Measurements from ENCODE around the gene FAM240B.

FAM240B gene

DNA sequence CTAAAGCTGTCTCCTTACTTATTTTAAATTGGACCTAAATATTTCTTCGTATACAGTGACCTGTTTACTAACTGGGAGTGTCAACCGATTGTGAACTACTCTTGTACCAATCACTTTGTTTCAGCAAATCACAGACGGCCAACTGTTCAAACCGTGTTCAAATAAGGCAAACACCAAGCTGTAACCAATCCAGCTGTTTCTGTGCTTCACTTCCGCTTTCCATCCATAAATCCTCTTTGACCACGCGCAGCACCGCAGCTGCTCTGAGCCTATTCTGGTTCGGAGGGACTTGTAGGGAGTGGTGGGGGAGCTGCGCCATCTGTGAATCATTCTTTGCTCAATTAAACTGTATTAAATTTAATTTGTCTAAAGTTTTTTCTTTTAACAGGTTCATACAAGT lies 4.8 kb upstream of the FAM240B start:
- no peak overlapping the region for H3K4me3 Mint-ChIP-seq
- no peaks in the 10 kb centered on the region for H3K36me3 Mint-ChIP-seq (ENCODE audit: low read depth)
- no peaks in the 10 kb centered on the region for H3K4me1 Mint-ChIP-seq (ENCODE audit: low read depth)
- no peaks in the 10 kb centered on the region for H3K9me3 Mint-ChIP-seq
- no peak overlapping the region for H3K27ac Mint-ChIP-seq
- no peaks in the 10 kb centered on the region for H3K27me3 Mint-ChIP-seq (ENCODE audit: low read depth)
- DNase-seq (ENCODE audit: low spot score) = no peak

DNA sequence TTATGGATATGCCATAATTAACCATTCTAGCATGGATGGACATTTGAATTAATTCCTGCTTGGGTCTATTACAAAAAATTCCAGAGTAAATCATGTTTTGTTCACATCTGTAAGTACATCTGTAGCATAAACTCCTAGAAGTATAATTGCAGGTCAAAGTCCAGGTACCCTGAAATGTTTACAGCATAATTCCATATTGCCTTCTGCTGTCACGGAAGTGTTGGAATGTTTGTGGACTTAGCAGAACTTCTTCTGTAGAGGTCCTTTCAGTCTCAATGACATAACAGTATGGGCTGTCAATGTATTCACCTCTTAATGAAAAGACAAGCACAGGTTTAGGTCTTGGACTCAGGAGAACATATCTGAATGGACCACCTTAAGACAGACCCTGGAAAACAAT lies 1.8 kb downstream of the FAM240B start:
- H3K4me1 Mint-ChIP-seq (ENCODE audit: low read depth) = no peaks in the 10 kb centered on the region
- DNase-seq (ENCODE audit: low spot score) = no peak
- H3K4me3 Mint-ChIP-seq = no peak overlapping the region
- no peak overlapping the region for H3K27ac Mint-ChIP-seq
- H3K36me3 Mint-ChIP-seq (ENCODE audit: low read depth) = no peaks in the 10 kb centered on the region
- H3K9me3 Mint-ChIP-seq = no peaks in the 10 kb centered on the region
- peaks cover 2% of the 10 kb centered on the region for H3K27me3 Mint-ChIP-seq (ENCODE audit: low read depth)

DNA sequence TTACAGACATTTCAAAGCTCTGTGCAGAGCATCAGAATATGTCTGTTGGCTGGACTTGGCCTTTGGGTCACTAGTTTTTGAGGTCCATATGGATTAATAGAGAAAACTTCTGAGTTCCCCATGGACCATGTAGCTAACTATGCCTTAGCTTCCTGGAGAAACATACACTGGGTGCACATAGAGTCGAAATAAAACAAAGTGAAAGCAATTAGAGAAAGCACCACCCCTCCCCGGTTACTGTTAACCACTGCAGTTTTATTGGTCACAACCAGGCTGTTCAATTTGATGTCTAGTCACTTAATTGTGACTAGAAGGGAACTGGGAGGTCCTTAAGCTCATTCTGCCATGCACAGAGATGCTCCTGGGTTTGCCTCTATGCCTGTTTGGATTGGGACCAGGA lies 4.2 kb downstream of the FAM240B start:
- no peak overlapping the region for H3K27ac Mint-ChIP-seq
- DNase-seq (ENCODE audit: low spot score) = no peak
- H3K4me1 Mint-ChIP-seq (ENCODE audit: low read depth) = no peaks in the 10 kb centered on the region
- no peaks in the 10 kb centered on the region for H3K36me3 Mint-ChIP-seq (ENCODE audit: low read depth)
- no peaks in the 10 kb centered on the region for H3K9me3 Mint-ChIP-seq
- no peak overlapping the region for H3K4me3 Mint-ChIP-seq
- H3K27me3 Mint-ChIP-seq (ENCODE audit: low read depth) = peaks cover 2% of the 10 kb centered on the region

DNA sequence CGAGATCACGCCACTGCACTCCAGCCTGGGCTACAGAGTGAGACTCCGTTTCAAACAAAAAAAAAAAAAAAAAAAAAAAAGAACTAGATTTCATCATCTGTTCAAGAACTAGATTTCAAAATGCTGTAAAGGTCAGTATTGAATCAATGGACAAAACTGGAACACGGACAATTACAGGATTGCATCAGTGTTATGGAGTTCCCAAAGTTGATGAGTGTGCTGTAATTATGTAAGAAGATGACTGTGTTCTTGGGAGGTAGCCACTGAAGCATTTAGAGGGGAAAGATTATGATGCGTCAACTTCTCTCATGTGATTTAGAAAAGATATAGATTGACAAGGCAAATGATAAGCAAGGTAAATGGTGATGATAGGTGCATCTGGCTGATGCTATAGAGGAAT lies 6.5 kb downstream of the FAM240B start:
- H3K27ac Mint-ChIP-seq = no peak overlapping the region
- H3K4me1 Mint-ChIP-seq (ENCODE audit: low read depth) = no peaks in the 10 kb centered on the region
- H3K4me3 Mint-ChIP-seq = no peak overlapping the region
- no peaks in the 10 kb centered on the region for H3K36me3 Mint-ChIP-seq (ENCODE audit: low read depth)
- no peaks in the 10 kb centered on the region for H3K9me3 Mint-ChIP-seq
- H3K27me3 Mint-ChIP-seq (ENCODE audit: low read depth) = peaks cover 2% of the 10 kb centered on the region
- no peak for DNase-seq (ENCODE audit: low spot score)

DNA sequence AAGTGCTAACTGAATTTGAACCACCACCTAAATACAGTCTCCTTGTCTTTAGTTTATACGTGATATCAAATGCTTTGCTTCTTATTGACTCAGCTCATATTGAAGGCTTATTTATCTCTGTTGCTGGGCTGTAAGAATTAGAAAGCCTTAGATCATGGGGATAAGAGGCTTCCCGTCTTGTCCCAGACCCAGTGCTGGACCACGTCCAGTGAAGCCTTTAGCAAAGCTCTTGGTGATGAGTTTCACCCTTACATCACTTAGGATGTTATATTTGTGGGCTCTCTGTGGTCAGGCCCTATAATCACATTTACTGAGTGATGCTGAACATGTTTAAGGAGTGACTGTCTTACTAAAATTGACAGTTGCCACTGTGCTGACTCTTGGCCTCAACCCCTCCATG lies 11.2 kb downstream of the FAM240B start:
- no peak for DNase-seq (ENCODE audit: low spot score)
- no peaks in the 10 kb centered on the region for H3K27me3 Mint-ChIP-seq (ENCODE audit: low read depth)

DNA sequence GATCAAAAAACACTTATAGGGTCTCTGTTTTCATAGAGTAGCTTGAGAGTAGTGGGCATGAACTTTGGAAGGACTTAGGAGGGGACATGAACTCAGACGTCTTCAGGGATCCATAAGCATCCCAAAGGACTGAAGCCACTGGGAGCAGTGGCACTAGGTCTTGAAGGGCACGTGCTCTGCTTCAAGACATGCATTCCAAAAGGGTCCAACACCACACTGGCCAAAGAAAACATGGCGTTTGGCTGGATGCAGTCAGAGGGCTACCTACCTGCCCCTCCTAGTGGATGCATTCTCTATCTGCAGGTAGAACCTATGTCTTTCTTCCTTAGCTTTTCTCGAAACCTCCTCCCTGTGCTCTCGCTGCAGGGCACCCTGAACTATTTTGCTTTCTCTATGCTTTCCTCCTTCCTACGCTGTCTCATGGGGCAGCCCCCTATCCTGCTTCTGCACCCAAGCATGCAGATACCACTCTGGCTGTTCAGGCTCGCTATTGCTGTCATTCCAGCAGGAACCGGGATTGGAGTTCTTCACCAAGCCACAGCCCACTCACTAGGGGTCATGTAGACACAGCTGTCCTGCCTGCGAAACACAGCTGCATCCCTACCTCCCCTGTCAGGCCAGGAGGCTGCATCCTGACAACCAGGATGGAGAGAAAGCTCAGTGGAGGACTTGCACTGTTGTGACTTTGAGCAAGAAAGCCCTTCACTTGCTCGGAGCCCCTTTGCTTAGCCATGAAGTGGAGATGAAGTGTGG lies 11.9 kb downstream of the FAM240B start:
- Mint-ChIP-seq H3K36me3 (ENCODE audit: low read depth) (no peaks in the 10 kb centered on the region), H3K27ac (no peak overlapping the region), H3K27me3 (ENCODE audit: low read depth) (no peaks in the 10 kb centered on the region), H3K9me3 (no peaks in the 10 kb centered on the region), H3K4me1 (ENCODE audit: low read depth) (no peaks in the 10 kb centered on the region), H3K4me3 (no peak overlapping the region)
- no peak for DNase-seq (ENCODE audit: low spot score)

More for the DNA sequence above, 11.2 kb downstream of the FAM240B start:
- H3K4me3 Mint-ChIP-seq = no peak overlapping the region
- no peaks in the 10 kb centered on the region for H3K9me3 Mint-ChIP-seq
- no peak overlapping the region for H3K27ac Mint-ChIP-seq
- no peaks in the 10 kb centered on the region for H3K36me3 Mint-ChIP-seq (ENCODE audit: low read depth)
- H3K4me1 Mint-ChIP-seq (ENCODE audit: low read depth) = no peaks in the 10 kb centered on the region

DNA sequence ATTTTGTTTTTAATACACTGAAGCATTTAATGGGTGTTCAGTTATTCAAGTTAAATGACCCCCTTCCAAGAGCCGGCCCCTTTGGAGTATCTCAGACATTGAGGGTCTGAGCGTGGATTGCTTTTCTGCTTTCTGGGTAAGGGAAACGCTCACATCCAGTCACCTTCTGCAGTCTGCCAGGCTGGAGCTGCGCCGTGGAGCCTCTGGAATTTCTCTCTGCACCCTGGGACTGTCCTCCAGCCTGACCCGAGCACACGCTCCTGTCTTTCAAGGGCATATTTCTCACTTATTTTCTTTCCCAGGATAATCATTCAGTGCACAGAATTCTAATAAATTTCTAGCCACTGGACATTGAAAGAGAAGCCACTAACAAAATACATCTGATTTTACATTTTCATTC lies 13.4 kb downstream of the FAM240B start:
- Mint-ChIP-seq H3K4me3 (no peak overlapping the region), H3K4me1 (ENCODE audit: low read depth) (no peaks in the 10 kb centered on the region), H3K27ac (no peak overlapping the region), H3K36me3 (ENCODE audit: low read depth) (no peaks in the 10 kb centered on the region), H3K9me3 (no peaks in the 10 kb centered on the region), H3K27me3 (ENCODE audit: low read depth) (no peaks in the 10 kb centered on the region)
- no peak for DNase-seq (ENCODE audit: low spot score)

DNA sequence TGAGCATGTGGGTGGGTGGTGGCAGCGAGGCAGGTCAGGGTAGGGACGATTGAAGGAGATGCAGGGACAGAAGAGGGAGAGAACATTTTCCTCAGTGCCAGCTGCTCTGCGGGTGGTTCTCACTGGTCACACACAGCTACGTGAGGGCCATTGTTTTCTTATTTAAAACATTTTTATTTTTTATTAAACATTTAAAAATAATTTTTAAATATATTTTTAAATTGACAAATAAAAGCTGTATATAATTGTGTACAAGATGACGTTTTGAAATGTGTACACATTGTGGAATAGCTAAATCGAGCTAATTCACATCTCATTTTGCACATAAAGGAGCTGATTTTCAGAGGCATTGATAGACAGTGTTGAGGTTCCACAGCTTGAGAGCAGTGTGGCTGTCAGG lies 14.0 kb downstream of the FAM240B start:
- Mint-ChIP-seq H3K27me3 (ENCODE audit: low read depth) (no peaks in the 10 kb centered on the region), H3K4me3 (no peak overlapping the region), H3K9me3 (no peaks in the 10 kb centered on the region), H3K4me1 (ENCODE audit: low read depth) (no peaks in the 10 kb centered on the region), H3K36me3 (ENCODE audit: low read depth) (no peaks in the 10 kb centered on the region), H3K27ac (no peak overlapping the region)
- no peak for DNase-seq (ENCODE audit: low spot score)

DNA sequence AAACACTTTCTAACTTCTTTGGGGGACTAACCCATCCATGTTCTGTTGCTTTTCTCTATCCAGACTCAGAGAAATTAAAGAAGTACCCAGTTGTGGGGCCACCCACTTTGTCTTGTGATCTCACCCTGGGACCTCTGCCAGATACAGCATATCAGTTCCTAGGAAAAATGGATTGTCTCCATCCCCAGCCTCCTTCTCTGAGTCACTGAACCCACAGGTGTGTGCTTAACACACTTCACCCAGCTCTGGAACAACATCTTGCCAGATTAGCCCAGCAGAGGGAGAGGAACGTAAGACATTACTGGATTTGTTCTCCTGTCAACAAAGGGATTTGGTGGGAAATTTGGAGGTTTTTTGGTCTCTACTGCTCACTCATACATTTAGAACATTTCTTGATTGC lies 19.2 kb downstream of the FAM240B start:
- no peak overlapping the region for H3K4me3 Mint-ChIP-seq
- no peak for DNase-seq (ENCODE audit: low spot score)
- no peaks in the 10 kb centered on the region for H3K4me1 Mint-ChIP-seq (ENCODE audit: low read depth)
- no peaks in the 10 kb centered on the region for H3K9me3 Mint-ChIP-seq
- H3K27ac Mint-ChIP-seq = no peak overlapping the region
- no peaks in the 10 kb centered on the region for H3K36me3 Mint-ChIP-seq (ENCODE audit: low read depth)
- no peaks in the 10 kb centered on the region for H3K27me3 Mint-ChIP-seq (ENCODE audit: low read depth)

DNA sequence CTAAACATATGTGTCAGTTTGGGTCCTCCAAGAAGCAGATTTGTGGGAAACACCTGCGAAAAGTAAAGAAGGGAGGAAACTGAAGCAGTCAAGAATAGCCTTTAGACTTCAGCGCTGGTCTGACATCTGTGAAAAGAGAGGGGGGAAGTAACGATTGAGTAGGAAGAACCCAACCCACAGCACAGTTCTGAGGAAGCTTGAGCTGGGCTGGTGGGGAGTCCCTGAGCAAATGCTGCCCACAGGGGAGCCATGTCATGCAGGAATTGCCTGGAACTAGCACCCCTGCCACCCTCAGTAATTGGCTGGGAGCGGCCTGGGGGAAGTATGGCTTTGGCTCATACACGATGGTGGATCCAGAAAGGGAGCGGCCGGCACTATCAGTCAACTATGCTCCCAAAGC lies 20.6 kb downstream of the FAM240B start:
- Mint-ChIP-seq H3K4me3 (no peak overlapping the region), H3K36me3 (ENCODE audit: low read depth) (no peaks in the 10 kb centered on the region), H3K9me3 (no peaks in the 10 kb centered on the region), H3K4me1 (ENCODE audit: low read depth) (no peaks in the 10 kb centered on the region), H3K27ac (no peak overlapping the region), H3K27me3 (ENCODE audit: low read depth) (no peaks in the 10 kb centered on the region)
- DNase-seq (ENCODE audit: low spot score) = no peak

DNA sequence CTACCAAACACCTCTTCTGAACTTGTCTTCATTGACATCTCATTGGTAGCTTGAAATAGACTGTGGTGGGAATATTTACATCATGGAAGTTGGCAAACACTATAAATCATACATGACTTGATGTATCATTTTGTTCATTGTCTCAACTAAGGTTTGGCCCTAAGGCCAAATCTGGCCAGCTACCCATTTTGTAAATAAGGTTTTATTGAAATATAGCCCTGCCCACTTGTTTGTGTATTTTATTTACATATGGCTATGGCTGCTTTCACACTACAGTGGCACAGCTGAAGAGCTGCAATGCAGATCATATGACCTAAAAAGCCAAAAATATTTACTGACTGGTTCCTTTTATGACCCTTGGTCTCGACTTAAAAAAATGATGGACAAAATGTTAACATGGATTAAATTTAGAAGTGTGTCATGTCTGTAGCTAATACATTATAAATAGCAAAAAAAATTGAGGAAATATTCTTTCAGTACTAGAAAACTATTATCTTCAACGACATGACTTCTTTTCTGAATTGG lies 22.1 kb downstream of the FAM240B start:
- no peak for DNase-seq (ENCODE audit: low spot score)
- H3K9me3 Mint-ChIP-seq = no peaks in the 10 kb centered on the region
- no peak overlapping the region for H3K4me3 Mint-ChIP-seq
- H3K4me1 Mint-ChIP-seq (ENCODE audit: low read depth) = no peaks in the 10 kb centered on the region
- no peaks in the 10 kb centered on the region for H3K27me3 Mint-ChIP-seq (ENCODE audit: low read depth)
- no peaks in the 10 kb centered on the region for H3K36me3 Mint-ChIP-seq (ENCODE audit: low read depth)
- H3K27ac Mint-ChIP-seq = no peak overlapping the region

DNA sequence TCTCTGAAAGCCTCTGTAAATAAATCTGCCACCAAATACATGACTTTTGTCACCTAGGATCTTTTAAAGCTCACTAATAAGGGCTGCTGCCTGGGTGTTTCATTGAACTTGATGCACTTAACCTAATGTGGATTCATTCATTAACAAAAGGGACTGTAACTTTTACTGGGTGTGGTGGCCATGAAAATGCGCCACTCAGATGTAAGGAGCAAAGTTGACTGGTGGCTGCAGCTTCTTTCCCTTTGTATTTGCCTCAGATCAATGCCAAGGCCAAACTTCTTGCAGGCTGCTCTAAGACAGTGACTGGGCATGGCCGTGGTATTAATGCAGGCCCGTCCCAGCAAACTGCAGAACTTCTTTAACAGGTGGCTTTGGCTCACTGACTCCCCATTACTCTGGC lies 22.9 kb downstream of the FAM240B start:
- Mint-ChIP-seq H3K4me3 (no peak overlapping the region), H3K27me3 (ENCODE audit: low read depth) (no peaks in the 10 kb centered on the region), H3K4me1 (ENCODE audit: low read depth) (no peaks in the 10 kb centered on the region), H3K9me3 (no peaks in the 10 kb centered on the region), H3K36me3 (ENCODE audit: low read depth) (no peaks in the 10 kb centered on the region), H3K27ac (no peak overlapping the region)
- no peak for DNase-seq (ENCODE audit: low spot score)

DNA sequence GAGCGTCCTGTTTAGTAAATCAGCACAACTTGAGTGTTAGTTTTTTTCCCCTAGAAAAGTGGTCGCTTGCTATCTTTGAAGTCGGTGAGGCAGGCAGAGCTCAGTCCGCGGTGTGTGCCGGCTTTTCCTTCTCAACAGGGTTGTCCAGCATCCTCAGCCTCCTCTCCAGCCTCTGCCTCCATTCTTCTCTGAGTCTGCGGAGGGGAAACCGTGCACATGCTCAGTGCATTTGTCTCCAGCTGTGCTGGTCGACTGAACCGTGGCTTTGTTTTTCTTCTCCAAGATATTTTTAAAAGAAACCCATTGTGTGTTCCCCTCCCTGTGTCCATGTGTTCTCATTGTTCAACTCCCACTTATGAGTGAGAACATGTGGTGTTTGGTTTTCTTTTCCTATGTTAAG lies 25.3 kb downstream of the FAM240B start:
- Mint-ChIP-seq H3K4me3 (no peak overlapping the region), H3K27me3 (ENCODE audit: low read depth) (peaks cover 3% of the 10 kb centered on the region), H3K4me1 (ENCODE audit: low read depth) (peaks cover 1% of the 10 kb centered on the region), H3K27ac (no peak overlapping the region), H3K36me3 (ENCODE audit: low read depth) (no peaks in the 10 kb centered on the region), H3K9me3 (no peaks in the 10 kb centered on the region)
- DNase-seq (ENCODE audit: low spot score) = no peak

DNA sequence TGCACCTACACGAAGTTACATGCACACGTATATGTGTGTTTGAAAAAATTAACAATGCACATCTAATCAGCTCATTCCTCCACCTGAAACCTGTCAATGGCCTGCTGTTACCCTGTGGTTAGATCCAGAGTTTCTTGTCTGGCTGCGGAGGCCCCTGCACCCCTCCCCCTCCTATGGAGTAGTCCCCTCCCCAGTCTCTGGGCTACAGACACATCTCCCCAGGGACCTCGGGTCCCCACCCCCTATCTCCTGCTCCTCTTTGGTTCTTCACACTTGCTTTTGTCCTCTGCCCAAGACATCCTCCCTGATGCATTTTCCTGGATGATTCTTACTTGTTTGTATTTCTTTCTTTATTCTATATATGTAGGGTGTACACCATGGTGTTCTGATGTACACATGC lies 27.2 kb downstream of the FAM240B start:
- Mint-ChIP-seq H3K36me3 (ENCODE audit: low read depth) (no peaks in the 10 kb centered on the region), H3K27me3 (ENCODE audit: low read depth) (peaks cover 4% of the 10 kb centered on the region), H3K9me3 (no peaks in the 10 kb centered on the region), H3K4me1 (ENCODE audit: low read depth) (peaks cover 1% of the 10 kb centered on the region), H3K4me3 (no peak overlapping the region), H3K27ac (no peak overlapping the region)
- no peak for DNase-seq (ENCODE audit: low spot score)

DNA sequence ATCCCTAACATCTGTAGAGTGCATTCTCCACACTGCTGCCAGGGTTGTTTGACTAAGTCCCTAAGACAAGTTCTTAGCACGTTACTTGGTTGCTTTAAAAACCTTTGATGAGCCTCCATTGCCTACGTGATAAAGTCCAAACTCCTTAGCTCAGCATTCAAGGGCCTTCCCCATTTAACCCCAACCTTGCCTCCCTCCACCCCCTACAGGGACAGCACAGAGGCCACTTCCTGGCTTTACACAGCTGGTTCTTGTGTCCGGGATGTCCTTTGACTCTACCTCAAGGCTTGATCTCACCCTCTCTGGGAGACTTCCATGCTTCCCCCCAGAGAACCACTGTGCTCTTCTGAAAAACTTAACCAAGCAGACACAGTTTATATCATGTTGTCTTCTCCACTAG lies 29.4 kb downstream of the FAM240B start:
- H3K27ac Mint-ChIP-seq = no peak overlapping the region
- H3K36me3 Mint-ChIP-seq (ENCODE audit: low read depth) = no peaks in the 10 kb centered on the region
- peaks cover 1% of the 10 kb centered on the region for H3K4me1 Mint-ChIP-seq (ENCODE audit: low read depth)
- no peaks in the 10 kb centered on the region for H3K9me3 Mint-ChIP-seq
- H3K27me3 Mint-ChIP-seq (ENCODE audit: low read depth) = peaks cover 4% of the 10 kb centered on the region
- no peak overlapping the region for H3K4me3 Mint-ChIP-seq
- DNase-seq (ENCODE audit: low spot score) = no peak
